ENCODE measurements around the gene LYPD6B.

LYPD6B gene

GRCh38 chr2:149040451-149040850, 2.0 kb downstream of the LYPD6B start:
- H3K27ac ChIP-seq (ENCODE audit: low read depth, low read length): no peak overlapping the region
- H2AFZ ChIP-seq (ENCODE audit: low read depth, low read length, severe bottlenecking): no peak overlapping the region
- H3F3A ChIP-seq (ENCODE audit: insufficient read depth): peaks cover 39% of the 10 kb centered on the region
- H3K4me2 ChIP-seq (ENCODE audit: low read depth, low read length, poor library complexity, severe bottlenecking): peak overlapping the region; percentile 94
- H3K9me3 ChIP-seq (ENCODE audit: insufficient read depth, low read length): no peaks in the 10 kb centered on the region
- peak overlapping the region; percentile 75 for H3K4me3 ChIP-seq (ENCODE audit: insufficient read depth, low read length, poor library complexity, severe bottlenecking)
- H4K20me1 ChIP-seq (ENCODE audit: low read depth, low read length): no peaks in the 10 kb centered on the region; the same call in 1 of the 2 replicates
- H3K79me2 ChIP-seq (ENCODE audit: insufficient read depth, low read length): peaks cover 75% of the 10 kb centered on the region
- H3K36me3 ChIP-seq (ENCODE audit: low read length): peaks cover 5% of the 10 kb centered on the region; the same call in 1 of the 2 replicates
- no peaks in the 10 kb centered on the region for H3K9me2 ChIP-seq (replicated peaks; ENCODE audit: insufficient read depth, low read length)
- H3K9ac ChIP-seq (ENCODE audit: low read length): no peak overlapping the region
- TF ChIP-seq CTCF (IDR thresholded peaks at IDR 0.05; ENCODE audit: insufficient read depth, low read length, poor library complexity, severe bottlenecking) (peak; percentile 75), EZH2phosphoT487 (conservative IDR thresholded peaks at IDR 0.05; ENCODE audit: low read length) (no peak)
- H3K27me3 ChIP-seq (ENCODE audit: low read length): no peaks in the 10 kb centered on the region

- Histone ChIP-seq H3K79me2 (ENCODE audit: insufficient read depth, low read length) (peaks cover 85% of the 10 kb centered on the region), H4K20me1 (ENCODE audit: low read depth, low read length) (no peaks in the 10 kb centered on the region; the same call in 1 of the 2 replicates), H3K4me3 (ENCODE audit: insufficient read depth, low read length, poor library complexity, severe bottlenecking) (no peak overlapping the region), H3F3A (ENCODE audit: insufficient read depth) (peaks cover 29% of the 10 kb centered on the region), H3K9me2 (replicated peaks; ENCODE audit: insufficient read depth, low read length) (no peaks in the 10 kb centered on the region), H2AFZ (ENCODE audit: low read depth, low read length, severe bottlenecking) (no peak overlapping the region), H3K9me3 (ENCODE audit: insufficient read depth, low read length) (peaks cover 9% of the 10 kb centered on the region; the same call in 1 of the 2 replicates), H3K27me3 (ENCODE audit: low read length) (no peaks in the 10 kb centered on the region), H3K4me2 (ENCODE audit: low read depth, low read length, poor library complexity, severe bottlenecking) (no peak overlapping the region), H3K36me3 (ENCODE audit: low read length) (peaks cover 15% of the 10 kb centered on the region), H3K27ac (ENCODE audit: low read depth, low read length) (no peak overlapping the region), H3K9ac (ENCODE audit: low read length) (no peak overlapping the region)
- no peak for TF ChIP-seq CTCF (IDR thresholded peaks at IDR 0.05; ENCODE audit: insufficient read depth, low read length, poor library complexity, severe bottlenecking)
- no peak for TF ChIP-seq EZH2phosphoT487 (conservative IDR thresholded peaks at IDR 0.05; ENCODE audit: low read length)
Measured at GRCh38 chr2:149041482-149041881, 3.0 kb downstream of the LYPD6B start.

GRCh38 chr2:149042881-149043280, 4.4 kb downstream of the LYPD6B start:
- TF ChIP-seq EZH2phosphoT487 (conservative IDR thresholded peaks at IDR 0.05; ENCODE audit: low read length) (no peak), CTCF (IDR thresholded peaks at IDR 0.05; ENCODE audit: insufficient read depth, low read length, poor library complexity, severe bottlenecking) (no peak)
- Histone ChIP-seq H3K9ac (ENCODE audit: low read length) (no peak overlapping the region), H3K4me3 (ENCODE audit: insufficient read depth, low read length, poor library complexity, severe bottlenecking) (no peak overlapping the region)

More at GRCh38 chr2:149042881-149043280, 4.4 kb downstream of the LYPD6B start:
- no peak overlapping the region for H3K27ac ChIP-seq (ENCODE audit: low read depth, low read length)
- H3K36me3 ChIP-seq (ENCODE audit: low read length): peaks cover 22% of the 10 kb centered on the region
- no peaks in the 10 kb centered on the region; the same call in 1 of the 2 replicates for H4K20me1 ChIP-seq (ENCODE audit: low read depth, low read length)
- no peaks in the 10 kb centered on the region for H3K27me3 ChIP-seq (ENCODE audit: low read length)
- peak overlapping the region; percentile 6 for H3K4me2 ChIP-seq (ENCODE audit: low read depth, low read length, poor library complexity, severe bottlenecking)
- H3F3A ChIP-seq (ENCODE audit: insufficient read depth): peaks cover 15% of the 10 kb centered on the region
- peaks cover 97% of the 10 kb centered on the region for H3K79me2 ChIP-seq (ENCODE audit: insufficient read depth, low read length)
- H2AFZ ChIP-seq (ENCODE audit: low read depth, low read length, severe bottlenecking): no peak overlapping the region
- peaks cover 9% of the 10 kb centered on the region; the same call in 1 of the 2 replicates for H3K9me3 ChIP-seq (ENCODE audit: insufficient read depth, low read length)
- no peaks in the 10 kb centered on the region for H3K9me2 ChIP-seq (replicated peaks; ENCODE audit: insufficient read depth, low read length)
